Trophoblast cell (in vitro differentiated cells and primary cell): ENCODE measurements around the gene CDC7.

Source experiments
- DNase-seq, 2 donors: peaks; one replicate each; pipeline ENCODE4 v3.0.0-alpha.2; 2016
- H2AFZ ChIP-seq: 2 replicates; pipeline ENCODE4 v1.6.1; 2013; ENCODE audit warnings: low read length, moderate library complexity, mild to moderate bottlenecking; ENCODE audit not compliant: insufficient read depth, poor library complexity
- H2AK5ac ChIP-seq: 2 replicates; pipeline ENCODE4 v1.6.1; 2013; ENCODE audit warnings: mild to moderate bottlenecking, low read length
- H2BK120ac ChIP-seq: 2 replicates; pipeline ENCODE4 v1.6.1; 2013; ENCODE audit warnings: low read length, mild to moderate bottlenecking, moderate library complexity; ENCODE audit not compliant: insufficient read depth, poor library complexity
- H2BK12ac ChIP-seq: 2 replicates; pipeline ENCODE4 v1.6.1; 2013; ENCODE audit warnings: mild to moderate bottlenecking, low read length, moderate library complexity
- H2BK5ac ChIP-seq: 2 replicates; pipeline ENCODE4 v1.6.1; 2013; ENCODE audit warnings: low read length, low read depth, moderate library complexity, mild to moderate bottlenecking; ENCODE audit not compliant: poor library complexity
- H3K14ac ChIP-seq: 2 replicates; pipeline ENCODE4 v1.6.1; 2013; ENCODE audit warnings: mild to moderate bottlenecking, low read length
- H3K18ac ChIP-seq: 2 replicates; pipeline ENCODE4 v1.6.1; 2013; ENCODE audit warnings: mild to moderate bottlenecking, low read length
- H3K23ac ChIP-seq: 2 replicates; pipeline ENCODE4 v1.6.1; 2013; ENCODE audit warnings: low read length
- H3K27ac ChIP-seq: 2 replicates; pipeline ENCODE4 v1.5.1; 2013; ENCODE audit warnings: low read depth, mild to moderate bottlenecking, inconsistent platforms, low read length, moderate library complexity
- H3K27me3 ChIP-seq: 2 replicates; pipeline ENCODE4 v1.6.1; 2013; ENCODE audit warnings: inconsistent platforms, mild to moderate bottlenecking, low read length, moderate library complexity; ENCODE audit not compliant: insufficient read depth
- H3K36me3 ChIP-seq, 2 experiments: 1 replicate in 1 of 2; 2 replicates in 1 of 2; pipeline ENCODE4 v1.6.1; 2013; ENCODE audit warnings: low read length in 2 of 2, mild to moderate bottlenecking in 2 of 2, moderate library complexity in 1 of 2; ENCODE audit not compliant: insufficient read depth in 2 of 2, control insufficient read depth in 1 of 2
- H3K4ac ChIP-seq: 2 replicates; pipeline ENCODE4 v1.6.1; 2013; ENCODE audit warnings: low read depth, mild to moderate bottlenecking, low read length, moderate library complexity
- H3K4me1 ChIP-seq, 2 experiments: 1 replicate in 1 of 2; 2 replicates in 1 of 2; pipeline ENCODE4 v1.6.1; 2013; ENCODE audit warnings: low read length in 2 of 2, mild to moderate bottlenecking in 2 of 2, moderate library complexity in 1 of 2; ENCODE audit not compliant: insufficient read depth in 2 of 2, control insufficient read depth in 1 of 2
- H3K4me2 ChIP-seq: 2 replicates; pipeline ENCODE4 v1.6.1; 2013; ENCODE audit warnings: inconsistent platforms, mild to moderate bottlenecking, low read length, moderate library complexity
- H3K4me3 ChIP-seq: 2 replicates; pipeline ENCODE4 v1.5.1; 2013; ENCODE audit warnings: mild to moderate bottlenecking, low read depth, low read length, inconsistent platforms
- H3K79me1 ChIP-seq: one replicate; pipeline ENCODE4 v1.6.1; 2013; ENCODE audit warnings: low read length
- H3K79me2 ChIP-seq: 2 replicates; pipeline ENCODE4 v1.6.1; 2013; ENCODE audit warnings: low read length, mild to moderate bottlenecking; ENCODE audit not compliant: control insufficient read depth, insufficient read depth, poor library complexity
- H3K9ac ChIP-seq: 2 replicates; pipeline ENCODE4 v1.6.1; 2013; ENCODE audit warnings: mild to moderate bottlenecking, low read length
- H3K9me3 ChIP-seq: 2 replicates; pipeline ENCODE4 v1.6.1; 2013; ENCODE audit warnings: low read depth, mild to moderate bottlenecking, control low read depth, inconsistent platforms, low read length; ENCODE audit not compliant: insufficient read depth
- H4K12ac ChIP-seq: 2 replicates; pipeline ENCODE4 v1.6.1; 2013; ENCODE audit warnings: low read depth, mild to moderate bottlenecking, low read length, moderate library complexity
- H4K8ac ChIP-seq: 2 replicates; pipeline ENCODE4 v1.6.1; 2013; ENCODE audit warnings: low read depth, mild to moderate bottlenecking, low read length, moderate library complexity
- H4K91ac ChIP-seq: one replicate; pipeline ENCODE4 v1.6.1; 2013; ENCODE audit warnings: low read depth, mild to moderate bottlenecking, low read length, moderate library complexity
- WGBS: extraction: QIAGEN DNeasy Blood & Tissue Kit; methylation state at CpG from one replicate; pipeline ENCODE4 v1.1.7; 2013; ENCODE audit warnings: missing lambda C conversion rate; ENCODE audit not compliant: insufficient read length, insufficient coverage; ENCODE audit errors: extremely low coverage; 5-methylcytosine and 5-hydroxymethylcytosine counted together

Gene CDC7

GRCh38 chr1:91523482-91523881 is 22.8 kb downstream of the CDC7 start:
- no peaks in the 10 kb centered on the region for H3K36me3 ChIP-seq

GRCh38 chr1:91526496-91526895 is 25.8 kb downstream of the CDC7 start:
- H2BK12ac ChIP-seq: no peak overlapping the region
- no peak overlapping the region for H4K12ac ChIP-seq
- H4K91ac ChIP-seq: no peak overlapping the region
- no peaks in the 10 kb centered on the region for H3K9me3 ChIP-seq
- no peaks in the 10 kb centered on the region for H3K4me1 ChIP-seq
- H3K4me3 ChIP-seq: no peak overlapping the region
- H3K18ac ChIP-seq: no peak overlapping the region
- H3K9ac ChIP-seq: no peak overlapping the region
- no peaks in the 10 kb centered on the region for H3K27me3 ChIP-seq
- no peaks in the 10 kb centered on the region for H3K79me2 ChIP-seq
- H3K4ac ChIP-seq: no peak overlapping the region
- no peak overlapping the region for H2AFZ ChIP-seq
- no peak overlapping the region for H2AK5ac ChIP-seq
- DNase-seq: no peak
- no peak overlapping the region for H4K8ac ChIP-seq
- H2BK5ac ChIP-seq: no peak overlapping the region
- no peak overlapping the region for H3K23ac ChIP-seq
- no peak overlapping the region for H3K4me2 ChIP-seq
- H3K14ac ChIP-seq: no peak overlapping the region
- H3K79me1 ChIP-seq: peaks cover 2% of the 10 kb centered on the region
- no peak overlapping the region for H2BK120ac ChIP-seq
- H3K27ac ChIP-seq: no peak overlapping the region
- H3K36me3 ChIP-seq: no peaks in the 10 kb centered on the region
- no CpG with 5 or more reads among the region's 5 CpGs for WGBS

More at GRCh38 chr1:91523482-91523881, 22.8 kb downstream of the CDC7 start:
- Histone ChIP-seq H2BK5ac (no peak overlapping the region), H3K4ac (no peak overlapping the region), H3K9me3 (no peaks in the 10 kb centered on the region), H2BK120ac (no peak overlapping the region), H3K27ac (no peak overlapping the region), H3K23ac (no peak overlapping the region), H3K79me2 (no peaks in the 10 kb centered on the region), H2BK12ac (no peak overlapping the region), H4K12ac (no peak overlapping the region), H4K8ac (no peak overlapping the region), H3K4me1 (no peaks in the 10 kb centered on the region), H3K4me3 (no peak overlapping the region), H3K27me3 (no peaks in the 10 kb centered on the region), H4K91ac (no peak overlapping the region), H3K9ac (no peak overlapping the region), H2AK5ac (no peak overlapping the region), H3K4me2 (no peak overlapping the region), H3K79me1 (no peaks in the 10 kb centered on the region), H3K18ac (no peak overlapping the region), H3K14ac (no peak overlapping the region), H2AFZ (no peak overlapping the region)
- no CpG with 5 or more reads among the region's 1 CpG for WGBS
- DNase-seq: no peak

- no peak overlapping the region for H4K91ac ChIP-seq
- no peak overlapping the region for H2AFZ ChIP-seq
- H2BK12ac ChIP-seq: no peak overlapping the region
- no peaks in the 10 kb centered on the region for H3K79me2 ChIP-seq
- H4K8ac ChIP-seq: no peak overlapping the region
- no peaks in the 10 kb centered on the region for H3K36me3 ChIP-seq
- no peaks in the 10 kb centered on the region for H3K27me3 ChIP-seq
- no peak overlapping the region for H2BK120ac ChIP-seq
- no peak overlapping the region for H3K18ac ChIP-seq
- no peak overlapping the region for H3K4ac ChIP-seq
- H3K14ac ChIP-seq: no peak overlapping the region
- no peak overlapping the region for H3K27ac ChIP-seq
- H3K4me3 ChIP-seq: no peak overlapping the region
- H4K12ac ChIP-seq: no peak overlapping the region
- H3K4me1 ChIP-seq: no peaks in the 10 kb centered on the region
- no peak overlapping the region for H3K23ac ChIP-seq
- H2BK5ac ChIP-seq: no peak overlapping the region
- no CpG with 5 or more reads among the region's 4 CpGs for WGBS
- H2AK5ac ChIP-seq: no peak overlapping the region
- no peak overlapping the region for H3K4me2 ChIP-seq
- H3K9ac ChIP-seq: no peak overlapping the region
- no peaks in the 10 kb centered on the region for H3K9me3 ChIP-seq
- H3K79me1 ChIP-seq: peaks cover 2% of the 10 kb centered on the region
- DNase-seq: no peak
Observed at GRCh38 chr1:91527266-91527765, 26.7 kb downstream of the CDC7 start.

GRCh38 chr1:91527781-91528180 is 27.1 kb downstream of the CDC7 start:
- H3K4ac ChIP-seq: no peak overlapping the region
- H2AFZ ChIP-seq: no peak overlapping the region
- peaks cover 2% of the 10 kb centered on the region for H3K79me1 ChIP-seq

More at GRCh38 chr1:91527781-91528180, 27.1 kb downstream of the CDC7 start:
- Histone ChIP-seq H3K18ac (no peak overlapping the region), H3K36me3 (no peaks in the 10 kb centered on the region), H2AK5ac (no peak overlapping the region), H3K9me3 (no peaks in the 10 kb centered on the region), H4K12ac (no peak overlapping the region), H3K4me2 (no peak overlapping the region), H2BK5ac (no peak overlapping the region), H3K79me2 (no peaks in the 10 kb centered on the region), H2BK120ac (no peak overlapping the region), H3K9ac (no peak overlapping the region), H2BK12ac (no peak overlapping the region), H4K8ac (no peak overlapping the region), H3K23ac (no peak overlapping the region), H3K4me1 (no peaks in the 10 kb centered on the region), H3K14ac (no peak overlapping the region), H3K27me3 (no peaks in the 10 kb centered on the region), H3K4me3 (no peak overlapping the region), H4K91ac (no peak overlapping the region), H3K27ac (no peak overlapping the region)
- WGBS: no CpG with 5 or more reads among the region's 2 CpGs
- no peak for DNase-seq
